Left cardiac atrium (tissue), 4 donors: ENCODE results near the gene ABLIM1. TPM values are rescaled to one million over a fixed set of nuclear protein-coding genes. Genes with fewer than 3 reads are reported as not detected.

ENCODE experiments used
- ATAC-seq, 2 donors: fragments of 200-7000 bp; cut with Tn5 transposase; one replicate each; pipeline ENCODE4 v1.9.1; 2020; ENCODE audit warnings: mild to moderate bottlenecking in 2 of 2, moderate library complexity in 2 of 2
- DNase-seq: peaks from one replicate; pipeline ENCODE4 v3.0.0-alpha.2; 2020
- intact Hi-C, 2 donors: fragments of 100-400 bp; cut with DNase I; formaldehyde crosslinking; loops; one replicate each; pipeline versions ENCODE4 v1.14.1 to v1.15.1; 2022 to 2023
- total RNA-seq, 2 donors: library from RNA; stranded (reverse); fragmentation: NEBNext Ultra II Directional; extraction: Animal tissue kit (Norgen Biotek cat#: 25700); gene quantifications; one replicate each; pipeline ENCODE4 v1.2.1, GENCODE V29; 2021
- donor health status: DM: no; HTN: yes; CAD: no.
- donor health status: DM: no; HTN: yes; CAD: no; lungs with severe emphysema.
- donor health status: DM: yes; HTN: yes; CAD: no.
- donor health status: Dilated cardiomyopathy.

ABLIM1 gene
- total RNA-seq, 2 donors from 2014 or later = 292 to 305 TPM

- intact Hi-C loops = no loop called here
- DNase-seq (no peak), ATAC-seq (no peak)
These were observed 228.3 kb downstream of the ABLIM1 start for GRCh38 chr10:114429581-114430335.

GRCh38 chr10:114427124-114427852 lies 230.8 kb downstream of the ABLIM1 start:
- intact Hi-C loops = no loop called here
- ATAC-seq (peak; percentile 45 to 66), DNase-seq (no peak)

GRCh38 chr10:114426476-114426875 lies 231.6 kb downstream of the ABLIM1 start:
- peak; percentile 6 to 13 for ATAC-seq
- intact Hi-C loops = no loop called here

GRCh38 chr10:114420811-114421485 lies 237.1 kb downstream of the ABLIM1 start:
- DNase-seq = no peak
- intact Hi-C loops = no loop called here
- no peak for ATAC-seq

More at GRCh38 chr10:114426476-114426875, 231.6 kb downstream of the ABLIM1 start:
- no peak for DNase-seq

- intact Hi-C loops = no loop called here
- no peak for ATAC-seq
These were observed 240.0 kb downstream of the ABLIM1 start for GRCh38 chr10:114418109-114418508.

GRCh38 chr10:114412907-114413797 lies 244.9 kb downstream of the ABLIM1 start:
- DNase-seq (peak; percentile 71), ATAC-seq (peak; percentile 92 to 98)
- intact Hi-C loops = no loop called here

More at GRCh38 chr10:114418109-114418508, 240.0 kb downstream of the ABLIM1 start:
- DNase-seq = no peak

- ATAC-seq (no peak), DNase-seq (no peak)
- intact Hi-C loops = loop anchor here (10.0 kb wide), 1 partner anchor 104 kb away; no protein-coding TSS in a partner anchor
These were observed 249.1 kb downstream of the ABLIM1 start for GRCh38 chr10:114408968-114409444.

GRCh38 chr10:114408112-114408967 lies 249.7 kb downstream of the ABLIM1 start:
- intact Hi-C loops = loop anchor here (10.0 kb wide), 1 partner anchor 104 kb away; no protein-coding TSS in a partner anchor
- no peak for ATAC-seq
- no peak for DNase-seq

- ATAC-seq = no peak
- no peak for DNase-seq
- intact Hi-C loops = loop anchor here (10.0 kb wide), 1 partner anchor 102 kb away; no protein-coding TSS in a partner anchor
These were observed 251.6 kb downstream of the ABLIM1 start for GRCh38 chr10:114406455-114406854.

- intact Hi-C loops = loop anchor here (10.0 kb wide), 1 partner anchor 100 kb away; no protein-coding TSS in a partner anchor
- ATAC-seq (no peak), DNase-seq (no peak)
These were observed 253.1 kb downstream of the ABLIM1 start for GRCh38 chr10:114405011-114405350.

- intact Hi-C loops = loop anchor here (10.0 kb wide), 1 partner anchor 100 kb away; no protein-coding TSS in a partner anchor
- ATAC-seq (peak; percentile 86 to 88), DNase-seq (peak; percentile 60)
These were observed 253.7 kb downstream of the ABLIM1 start, which contains the start of gene AFAP1L2 for GRCh38 chr10:114404171-114405010. Gene AFAP1L2 (minus strand): TSS chr10:114404502. CDS start chr10:114404455, 47 bp downstream.

- peak; percentile 47 for DNase-seq
- intact Hi-C loops = loop anchor here (10.0 kb wide), 1 partner anchor 99 kb away; no protein-coding TSS in a partner anchor
These were observed 254.4 kb downstream of the ABLIM1 start for GRCh38 chr10:114403541-114404161.

GRCh38 chr10:114402871-114403540 lies 255.1 kb downstream of the ABLIM1 start:
- ATAC-seq = peak in 1 of 2 donors; percentile 6
- no peak for DNase-seq
- intact Hi-C loops = loop anchor here (10.0 kb wide), 1 partner anchor 98 kb away; no protein-coding TSS in a partner anchor

More at GRCh38 chr10:114403541-114404161, 254.4 kb downstream of the ABLIM1 start:
- peak; percentile 59 to 69 for ATAC-seq

GRCh38 chr10:114402233-114402632 lies 255.8 kb downstream of the ABLIM1 start:
- DNase-seq = no peak
- intact Hi-C loops = loop anchor here (10.0 kb wide), 1 partner anchor 97 kb away; no protein-coding TSS in a partner anchor
- ATAC-seq = no peak

GRCh38 chr10:114401195-114401791 lies 256.8 kb downstream of the ABLIM1 start:
- peak; percentile 78 for DNase-seq
- intact Hi-C loops = loop anchor here (10.0 kb wide), 1 partner anchor 96 kb away; no protein-coding TSS in a partner anchor
- peak; percentile 46 to 57 for ATAC-seq
